Esophagus muscularis mucosa (tissue), 3 donors: ENCODE results near the gene RASD1.

Source experiments
- CTCF ChIP-seq, 3 experiments: fragments of 200-600 bp in 2 of 3; fragments of 450-650 bp in 1 of 3; sonication (generic) in 2 of 3; IDR thresholded peaks; one replicate each; pipeline ENCODE4 v1.5.1; 2017 to 2019; ENCODE audit warnings: antibody characterized with exemption in 3 of 3, mild to moderate bottlenecking in 2 of 3, moderate library complexity in 1 of 3
- POLR2A ChIP-seq: fragments of 450-650 bp; IDR thresholded peaks from one replicate; pipeline ENCODE4 v1.6.1; 2017; ENCODE audit warnings: antibody characterized with exemption, moderate library complexity, mild to moderate bottlenecking, low read depth

- no peak for TF ChIP-seq CTCF (IDR thresholded peaks at IDR 0.05)
- no peak for TF ChIP-seq POLR2A
Observed at GRCh38 chr17:17491546-17491988, 4.6 kb downstream of the RASD1 start.
